Measurements from ENCODE around the gene CAPN2.

Gene CAPN2

GRCh38 chr1:223704921-223705878 lies 7.1 kb upstream of the CAPN2 start:
- Histone ChIP-seq H3K4me3 (ENCODE audit: low read depth in 1 of 2, low read length in 2 of 2) (no peak overlapping the region), H3K9me3 (ENCODE audit: control insufficient read depth in 1 of 2, low read length in 2 of 2) (no peaks in the 10 kb centered on the region), H3K27ac (ENCODE audit: low read length) (peak overlapping the region; percentile 83), H3K36me3 (ENCODE audit: control insufficient read depth in 1 of 2, insufficient read depth in 2 of 2, low read length in 2 of 2) (peaks cover 0 to 4% of the 10 kb centered on the region in 2 donors), H3K4me1 (ENCODE audit: control insufficient read depth in 1 of 2, insufficient read depth in 2 of 2, low read length in 2 of 2) (peaks cover 14 to 28% of the 10 kb centered on the region in 2 donors), H3K27me3 (ENCODE audit: low read depth, low read length) (no peaks in the 10 kb centered on the region)

- Histone ChIP-seq H3K36me3 (ENCODE audit: control insufficient read depth in 1 of 2, insufficient read depth in 2 of 2, low read length in 2 of 2) (peaks cover 0 to 4% of the 10 kb centered on the region in 2 donors), H3K4me1 (ENCODE audit: control insufficient read depth in 1 of 2, insufficient read depth in 2 of 2, low read length in 2 of 2) (peaks cover 14 to 26% of the 10 kb centered on the region in 2 donors), H3K9me3 (ENCODE audit: control insufficient read depth in 1 of 2, low read length in 2 of 2) (no peaks in the 10 kb centered on the region), H3K27me3 (ENCODE audit: low read depth, low read length) (no peaks in the 10 kb centered on the region), H3K4me3 (ENCODE audit: low read depth in 1 of 2, low read length in 2 of 2) (no peak overlapping the region), H3K27ac (ENCODE audit: low read length) (peak overlapping the region; percentile 83)
Observed at GRCh38 chr1:223706077-223706973, 6.0 kb upstream of the CAPN2 start.

- H3K36me3 ChIP-seq (ENCODE audit: control insufficient read depth in 1 of 2, insufficient read depth in 2 of 2, low read length in 2 of 2) = peaks cover 0 to 4% of the 10 kb centered on the region in 2 donors
- H3K9me3 ChIP-seq (ENCODE audit: control insufficient read depth in 1 of 2, low read length in 2 of 2) = no peaks in the 10 kb centered on the region
- peak overlapping the region; percentile 83 for H3K27ac ChIP-seq (ENCODE audit: low read length)
- no peaks in the 10 kb centered on the region for H3K27me3 ChIP-seq (ENCODE audit: low read depth, low read length)
- H3K4me1 ChIP-seq (ENCODE audit: control insufficient read depth in 1 of 2, insufficient read depth in 2 of 2, low read length in 2 of 2) = peaks cover 19 to 25% of the 10 kb centered on the region in 2 donors
- H3K4me3 ChIP-seq (ENCODE audit: low read depth in 1 of 2, low read length in 2 of 2) = peak overlapping the region in 1 of 2 donors; percentile 0
Observed at GRCh38 chr1:223707256-223708000, 4.9 kb upstream of the CAPN2 start.

- Histone ChIP-seq H3K4me3 (ENCODE audit: low read depth in 1 of 2, low read length in 2 of 2) (peak overlapping the region in 1 of 2 donors; percentile 0), H3K27me3 (ENCODE audit: low read depth, low read length) (no peaks in the 10 kb centered on the region), H3K9me3 (ENCODE audit: control insufficient read depth in 1 of 2, low read length in 2 of 2) (no peaks in the 10 kb centered on the region), H3K4me1 (ENCODE audit: control insufficient read depth in 1 of 2, insufficient read depth in 2 of 2, low read length in 2 of 2) (peaks cover 19 to 25% of the 10 kb centered on the region in 2 donors), H3K36me3 (ENCODE audit: control insufficient read depth in 1 of 2, insufficient read depth in 2 of 2, low read length in 2 of 2) (peaks cover 0 to 4% of the 10 kb centered on the region in 2 donors), H3K27ac (ENCODE audit: low read length) (peak overlapping the region; percentile 83)
Observed at GRCh38 chr1:223708001-223708359, 4.4 kb upstream of the CAPN2 start.

- no peak overlapping the region for H3K4me3 ChIP-seq (ENCODE audit: low read depth in 1 of 2, low read length in 2 of 2)
- no peaks in the 10 kb centered on the region for H3K9me3 ChIP-seq (ENCODE audit: control insufficient read depth in 1 of 2, low read length in 2 of 2)
- peaks cover 24 to 25% of the 10 kb centered on the region in 2 donors for H3K4me1 ChIP-seq (ENCODE audit: control insufficient read depth in 1 of 2, insufficient read depth in 2 of 2, low read length in 2 of 2)
- H3K36me3 ChIP-seq (ENCODE audit: control insufficient read depth in 1 of 2, insufficient read depth in 2 of 2, low read length in 2 of 2) = peaks cover 0 to 4% of the 10 kb centered on the region in 2 donors
- no peak overlapping the region for H3K27ac ChIP-seq (ENCODE audit: low read length)
- H3K27me3 ChIP-seq (ENCODE audit: low read depth, low read length) = no peaks in the 10 kb centered on the region
Observed at GRCh38 chr1:223708651-223709268, 3.6 kb upstream of the CAPN2 start.

GRCh38 chr1:223709598-223709997 lies 2.7 kb upstream of the CAPN2 start:
- Histone ChIP-seq H3K9me3 (ENCODE audit: control insufficient read depth in 1 of 2, low read length in 2 of 2) (no peaks in the 10 kb centered on the region), H3K4me1 (ENCODE audit: control insufficient read depth in 1 of 2, insufficient read depth in 2 of 2, low read length in 2 of 2) (peaks cover 22 to 28% of the 10 kb centered on the region in 2 donors), H3K36me3 (ENCODE audit: control insufficient read depth in 1 of 2, insufficient read depth in 2 of 2, low read length in 2 of 2) (peaks cover 0 to 4% of the 10 kb centered on the region in 2 donors), H3K27me3 (ENCODE audit: low read depth, low read length) (no peaks in the 10 kb centered on the region), H3K27ac (ENCODE audit: low read length) (no peak overlapping the region), H3K4me3 (ENCODE audit: low read depth in 1 of 2, low read length in 2 of 2) (no peak overlapping the region)

GRCh38 chr1:223710179-223711133 lies 1.9 kb upstream of the CAPN2 start:
- Histone ChIP-seq H3K27ac (ENCODE audit: low read length) (no peak overlapping the region), H3K36me3 (ENCODE audit: control insufficient read depth in 1 of 2, insufficient read depth in 2 of 2, low read length in 2 of 2) (peaks cover 0 to 4% of the 10 kb centered on the region in 2 donors), H3K27me3 (ENCODE audit: low read depth, low read length) (no peaks in the 10 kb centered on the region), H3K4me1 (ENCODE audit: control insufficient read depth in 1 of 2, insufficient read depth in 2 of 2, low read length in 2 of 2) (peaks cover 26 to 35% of the 10 kb centered on the region in 2 donors), H3K4me3 (ENCODE audit: low read depth in 1 of 2, low read length in 2 of 2) (no peak overlapping the region), H3K9me3 (ENCODE audit: control insufficient read depth in 1 of 2, low read length in 2 of 2) (no peaks in the 10 kb centered on the region)

GRCh38 chr1:223711173-223711572 lies 1.2 kb upstream of the CAPN2 start:
- H3K4me1 ChIP-seq (ENCODE audit: control insufficient read depth in 1 of 2, insufficient read depth in 2 of 2, low read length in 2 of 2) = peaks cover 27 to 37% of the 10 kb centered on the region in 2 donors
- no peak overlapping the region for H3K27ac ChIP-seq (ENCODE audit: low read length)
- H3K27me3 ChIP-seq (ENCODE audit: low read depth, low read length) = no peaks in the 10 kb centered on the region
- H3K36me3 ChIP-seq (ENCODE audit: control insufficient read depth in 1 of 2, insufficient read depth in 2 of 2, low read length in 2 of 2) = peaks cover 3 to 4% of the 10 kb centered on the region in 2 donors
- no peaks in the 10 kb centered on the region for H3K9me3 ChIP-seq (ENCODE audit: control insufficient read depth in 1 of 2, low read length in 2 of 2)
- H3K4me3 ChIP-seq (ENCODE audit: low read depth in 1 of 2, low read length in 2 of 2) = no peak overlapping the region

GRCh38 chr1:223711747-223712193 lies 569 bp upstream of the CAPN2 start:
- no peaks in the 10 kb centered on the region for H3K27me3 ChIP-seq (ENCODE audit: low read depth, low read length)
- H3K27ac ChIP-seq (ENCODE audit: low read length) = peak overlapping the region; percentile 79
- no peaks in the 10 kb centered on the region for H3K9me3 ChIP-seq (ENCODE audit: control insufficient read depth in 1 of 2, low read length in 2 of 2)
- H3K36me3 ChIP-seq (ENCODE audit: control insufficient read depth in 1 of 2, insufficient read depth in 2 of 2, low read length in 2 of 2) = peaks cover 4 to 5% of the 10 kb centered on the region in 2 donors
- H3K4me1 ChIP-seq (ENCODE audit: control insufficient read depth in 1 of 2, insufficient read depth in 2 of 2, low read length in 2 of 2) = peaks cover 28 to 38% of the 10 kb centered on the region in 2 donors
- H3K4me3 ChIP-seq (ENCODE audit: low read depth in 1 of 2, low read length in 2 of 2) = peak overlapping the region; percentile 32 to 64

All from muscle layer of duodenum (tissue), 2 donors.